Right ventricle myocardium superior (tissue), 1 donor: ENCODE results near the gene CD52. TPM values are rescaled to one million over a fixed set of nuclear protein-coding genes. Genes with fewer than 3 reads are reported as not detected.
"Not testable (repeated sequence)": the region's sequence is repeated elsewhere in the genome, so short reads cannot be mapped to it uniquely, and the experiment has no call there.

Experiments used
- ATAC-seq: fragments of 200-7000 bp; cut with Tn5 transposase; one replicate; pipeline ENCODE4 v1.9.1; 2020; ENCODE audit warnings: mild to moderate bottlenecking; ENCODE audit not compliant: poor library complexity
- DNase-seq: peaks from one replicate; pipeline ENCODE4 v3.0.0-alpha.2; 2020
- intact Hi-C: fragments of 100-400 bp; cut with DNase I; formaldehyde crosslinking; loops from one replicate; pipeline ENCODE4 v1.11.2; 2022
- total RNA-seq: library from RNA; stranded (reverse); fragmentation: NEBNext Ultra II Directional; extraction: Animal tissue kit (Norgen Biotek cat#: 25700); gene quantifications from one replicate; pipeline ENCODE4 v1.2.1, GENCODE V29; 2021
- donor health status: DM: no; HTN: yes; CAD: no; lungs with severe emphysema.

The CD52 gene
- total RNA-seq, 1 donor from 2014 or later, result 4.4 TPM

- intact Hi-C loops, result loop anchor here (10.0 kb wide), 2 partner anchors 136 to 216 kb away; no protein-coding TSS in a partner anchor
- DNase-seq (peak; percentile 33), ATAC-seq (peak; percentile 13)
These were observed 3.1 kb downstream of the CD52 start for GRCh38 chr1:26320896-26321295.

- intact Hi-C loops, result loop anchor here (1.0 to 10.0 kb wide), 3 partner anchors 46 to 217 kb away; no protein-coding TSS in a partner anchor
- ATAC-seq, result peak; percentile 94
- peak; percentile 96 for DNase-seq
These were observed 3.7 kb downstream of the CD52 start for GRCh38 chr1:26321315-26322041.

- DNase-seq (no peak), ATAC-seq (no peak)
- intact Hi-C loops, result loop anchor here (1.0 to 10.0 kb wide), 3 partner anchors 47 to 217 kb away; no protein-coding TSS in a partner anchor
These were observed 4.2 kb downstream of the CD52 start for GRCh38 chr1:26322042-26322331.

- intact Hi-C loops, result loop anchor here (10.0 kb wide), 2 partner anchors 139 to 219 kb away; no protein-coding TSS in a partner anchor
- DNase-seq (no peak), ATAC-seq (no peak)
These were observed 5.6 kb downstream of the CD52 start for GRCh38 chr1:26323382-26323781.

GRCh38 chr1:26324550-26324949 lies 6.8 kb downstream of the CD52 start:
- ATAC-seq (no peak), DNase-seq (no peak)
- intact Hi-C loops, result loop anchor here (10.0 kb wide), 2 partner anchors 140 to 220 kb away; no protein-coding TSS in a partner anchor

DNA sequence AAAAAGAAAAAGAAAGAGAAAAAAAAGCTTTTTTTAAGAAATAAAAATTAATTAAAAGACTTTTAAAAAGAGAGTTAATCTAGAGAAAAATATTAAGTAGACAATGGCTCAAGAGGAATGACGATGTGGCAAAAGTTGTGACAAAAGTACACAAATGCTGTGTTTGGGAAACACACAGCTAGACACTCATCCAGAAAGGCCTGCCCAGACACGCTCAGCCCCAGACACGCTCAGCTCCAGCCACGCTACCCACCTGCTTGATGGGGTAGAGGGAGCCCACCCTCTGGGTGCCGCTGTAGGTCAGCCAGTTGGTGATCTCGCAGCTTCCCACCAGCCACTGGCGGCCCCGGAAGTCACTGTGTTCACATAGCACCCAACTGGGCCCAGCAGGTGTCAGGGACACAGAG lies 10.2 kb downstream of the CD52 start:
- ATAC-seq, result no peak
- intact Hi-C loops, result loop anchor here (10.0 kb wide), 2 partner anchors 143 to 223 kb away; no protein-coding TSS in a partner anchor

GRCh38 chr1:26328597-26328996 lies 10.8 kb downstream of the CD52 start:
- DNase-seq (no peak), ATAC-seq (no peak)
- intact Hi-C loops, result loop anchor here (10.0 kb wide), 2 partner anchors 144 to 224 kb away; no protein-coding TSS in a partner anchor

More for the DNA sequence above, 10.2 kb downstream of the CD52 start:
- no peak for DNase-seq

DNA sequence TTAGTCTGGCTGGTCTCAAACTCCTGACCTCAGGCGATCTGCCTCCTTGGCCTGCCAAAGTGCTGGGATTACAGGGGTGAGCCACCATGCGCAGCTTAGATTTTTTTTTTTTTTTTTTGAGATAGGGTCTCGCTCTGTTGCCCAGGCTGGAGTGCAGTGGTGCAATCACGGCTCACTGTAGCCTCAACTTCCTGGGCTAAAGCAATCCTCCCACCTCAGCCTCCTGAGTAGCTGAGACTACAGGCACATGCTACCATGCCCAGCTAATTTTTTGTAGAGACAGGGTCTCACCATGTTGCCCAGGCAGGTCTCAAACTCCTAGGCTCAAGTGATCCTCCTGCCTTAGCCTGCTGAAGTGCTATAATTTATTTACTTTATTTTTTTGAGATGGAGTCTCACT lies 11.6 kb downstream of the CD52 start:
- intact Hi-C loops, result loop anchor here (10.0 kb wide), 2 partner anchors 145 to 225 kb away; no protein-coding TSS in a partner anchor
- not testable (repeated sequence) for DNase-seq, ATAC-seq

GRCh38 chr1:26330276-26330675 lies 12.5 kb downstream of the CD52 start:
- ATAC-seq, result no peak
- intact Hi-C loops, result no loop called here
- DNase-seq, result no peak

DNA sequence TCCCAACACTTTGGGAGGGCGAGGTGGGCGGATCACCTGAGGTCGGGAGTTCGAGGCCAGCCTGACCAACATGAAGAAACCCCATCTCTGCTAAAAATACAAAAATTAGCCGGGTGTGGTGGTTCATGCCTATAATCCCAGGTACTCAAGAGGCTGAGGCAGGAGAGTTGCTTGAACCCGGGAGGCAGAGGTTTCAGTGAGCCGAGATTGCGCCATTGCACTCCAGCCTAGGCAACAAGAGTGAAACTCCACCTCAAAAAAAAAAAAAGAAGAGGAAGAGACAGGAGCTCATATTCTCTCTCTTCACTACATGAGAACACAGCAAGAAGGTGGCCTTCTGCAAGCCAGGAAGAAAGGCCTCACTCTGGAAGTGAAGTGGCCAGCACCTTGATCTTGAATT lies 15.6 kb downstream of the CD52 start:
- DNase-seq, result peak; percentile 26
- ATAC-seq, intact Hi-C loops: not testable (repeated sequence)

DNA sequence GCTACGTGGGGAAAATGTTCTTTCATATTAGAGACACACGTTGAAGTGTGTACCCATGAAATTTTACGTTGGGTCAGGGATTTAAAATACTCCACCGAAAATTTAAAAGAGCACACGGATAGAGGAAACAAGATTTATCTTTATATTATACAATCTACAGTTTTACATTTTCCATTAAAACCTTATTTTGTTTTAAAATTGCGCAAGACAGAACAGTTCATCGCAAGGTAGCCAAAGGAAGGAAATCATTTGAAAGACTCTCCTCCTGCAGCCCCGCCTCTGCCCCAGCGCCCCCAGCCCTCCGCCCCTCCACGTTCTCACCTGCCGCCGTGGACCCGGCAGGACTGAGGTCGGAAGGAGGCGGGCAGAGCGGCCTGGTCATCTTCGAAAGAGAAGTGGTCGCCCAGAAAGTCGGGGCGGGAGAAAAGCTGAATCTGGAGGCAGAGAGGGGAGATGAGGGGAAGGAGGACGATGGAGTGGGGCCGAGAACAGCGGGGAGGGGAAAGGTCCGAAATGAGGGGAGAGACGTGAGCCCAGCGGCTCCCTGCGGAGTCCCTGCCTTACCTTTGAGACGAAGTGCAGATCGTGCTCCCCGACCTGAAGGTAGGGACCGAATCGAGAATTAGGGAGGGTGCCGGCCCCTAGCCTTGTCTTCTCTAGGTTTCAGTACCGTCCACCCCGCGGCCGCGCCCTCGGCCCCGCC lies 18.2 kb downstream of the CD52 start:
- ATAC-seq, result no peak

DNA sequence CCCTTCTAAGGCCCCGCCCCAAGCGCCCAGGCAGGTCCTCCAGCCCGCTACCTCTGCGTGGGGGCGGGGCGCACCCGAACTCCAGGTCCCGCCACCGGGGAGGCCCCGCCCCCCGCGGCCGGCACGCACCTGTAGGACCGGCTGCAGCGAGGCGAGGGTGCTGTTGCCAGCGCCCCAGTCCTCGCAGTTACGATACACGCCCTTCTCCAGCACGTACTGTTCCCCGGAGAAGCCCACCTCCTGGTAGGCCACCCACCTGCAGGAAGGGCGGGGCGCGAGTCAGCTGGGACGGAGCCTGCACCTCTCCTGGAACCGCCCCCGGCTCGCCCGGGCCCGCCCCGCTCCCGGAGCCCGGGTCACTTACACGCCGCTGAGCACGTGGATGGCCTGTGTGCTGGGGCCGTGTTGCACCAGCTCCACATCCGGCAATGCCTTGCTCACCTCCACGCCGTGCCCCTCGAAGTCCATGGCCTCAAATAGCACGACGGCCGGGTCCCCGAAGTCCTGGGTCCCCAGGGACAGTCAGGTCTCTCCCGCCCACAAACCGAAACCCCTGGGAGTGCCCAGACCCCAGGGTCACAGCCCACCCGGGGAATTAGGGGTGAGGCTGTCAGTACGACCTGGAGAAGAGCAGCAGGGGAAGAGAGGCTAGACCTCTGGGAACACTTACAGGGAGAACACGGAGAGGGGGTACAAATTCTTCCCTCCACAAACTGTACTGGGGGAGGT lies 18.9 kb downstream of the CD52 start:
- DNase-seq (peak; percentile 84), ATAC-seq (peak; percentile 92)
- intact Hi-C loops, result no loop called here

More for the DNA sequence above, 18.2 kb downstream of the CD52 start:
- DNase-seq, result no peak
- intact Hi-C loops, result no loop called here

- DNase-seq, result no peak
- ATAC-seq, result no peak
- intact Hi-C loops, result no loop called here
These were observed 19.4 kb downstream of the CD52 start for GRCh38 chr1:26337206-26337535.

DNA sequence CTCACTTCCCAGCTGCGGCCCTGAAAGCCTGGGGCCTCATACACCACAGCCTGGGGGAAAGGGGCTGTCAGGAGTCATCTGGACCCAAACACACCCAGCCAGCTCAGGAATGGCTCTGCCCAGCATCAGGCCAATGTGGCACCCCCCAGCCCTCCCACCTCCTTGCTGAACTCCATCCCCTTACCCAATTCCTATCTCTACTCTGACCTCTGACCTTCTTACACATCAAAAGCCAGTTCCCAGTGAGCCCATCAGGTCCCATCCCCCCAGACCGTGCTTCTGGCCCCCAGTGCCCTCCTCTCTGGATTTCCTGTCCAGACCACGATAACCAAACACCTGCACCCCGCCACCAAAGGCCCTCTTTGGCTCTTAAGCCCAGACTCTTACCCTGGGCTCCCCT lies 19.9 kb downstream of the CD52 start:
- intact Hi-C loops, result no loop called here
- no peak for DNase-seq
- no peak for ATAC-seq

GRCh38 chr1:26338670-26339069 lies 20.9 kb downstream of the CD52 start:
- intact Hi-C loops, result no loop called here
- DNase-seq, result no peak

DNA sequence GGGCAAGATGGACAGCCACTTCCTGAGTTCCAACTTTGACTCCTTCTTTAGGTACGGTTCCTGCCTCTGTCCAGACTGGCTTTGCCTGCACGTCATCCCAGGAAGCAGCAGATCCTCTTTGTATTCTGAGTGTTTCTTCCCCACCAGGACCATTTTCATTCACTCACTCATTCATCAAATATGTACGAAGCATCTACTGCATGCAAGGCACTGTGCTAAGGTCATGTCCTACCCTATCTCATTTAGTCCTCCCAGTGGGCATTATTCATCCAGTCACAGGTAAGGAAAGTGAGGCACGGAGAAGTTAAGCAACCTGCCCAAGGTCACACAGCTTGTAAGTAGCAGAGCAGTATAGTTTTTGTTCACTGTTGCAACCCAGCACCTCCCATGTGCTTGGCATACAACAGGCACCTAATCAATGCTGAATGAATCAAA lies 22.3 kb downstream of the CD52 start:
- no peak for ATAC-seq
- no peak for DNase-seq
- intact Hi-C loops, result no loop called here

More at GRCh38 chr1:26338670-26339069, 20.9 kb downstream of the CD52 start:
- no peak for ATAC-seq

- ATAC-seq (no peak), DNase-seq (no peak)
- intact Hi-C loops, result no loop called here
These were observed 26.6 kb downstream of the CD52 start for GRCh38 chr1:26344147-26344920.

DNA sequence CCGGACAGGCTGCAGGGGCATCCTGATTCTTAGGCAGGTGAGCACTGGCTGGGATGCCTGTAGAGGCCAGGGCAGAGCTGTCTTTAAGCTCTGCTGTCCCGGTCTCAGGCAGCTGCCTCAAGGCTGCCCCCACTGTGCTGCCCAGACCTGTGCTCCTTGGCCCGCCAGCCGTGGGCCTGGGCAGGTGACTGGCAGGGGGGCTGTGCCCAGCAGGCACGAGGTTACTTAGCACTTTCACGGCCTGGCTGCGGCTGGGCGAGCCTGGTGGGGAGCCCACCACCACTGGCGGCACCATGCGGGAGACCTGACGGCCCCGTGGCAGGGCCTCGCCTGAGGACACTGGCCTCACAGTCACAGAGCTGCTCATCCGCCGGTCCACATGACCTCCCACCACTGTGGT lies 28.0 kb downstream of the CD52 start:
- intact Hi-C loops, result no loop called here
- no peak for DNase-seq
- no peak for ATAC-seq
